T-helper 17 cell (primary cell): ENCODE measurements around the gene NECAP2. TPM values are rescaled to one million over a fixed set of nuclear protein-coding genes. Genes with fewer than 3 reads are reported as not detected.
A peak's percentile ranks its signal among the peaks of the same experiment; 100 is the strongest.
"Not testable (repeated sequence)": the region's sequence is repeated elsewhere in the genome, so short reads cannot be mapped to it uniquely, and the experiment has no call there.

Experiments
- ATAC-seq: fragments of 150-1000 bp; cut with Tn5 transposase; 2 replicates; pipeline ENCODE4 v1.10.0; 2021; ENCODE audit warnings: mild to moderate bottlenecking, moderate library complexity
- DNase-seq, 3 donors: peaks; one replicate each; pipeline versions ENCODE4 v3.0.0 to v3.0.0-alpha.2; 2020 to 2021
- H3K9me3 ChIP-seq: one replicate; pipeline ENCODE4 v1.7.0; 2013; ENCODE audit warnings: low read length, mild to moderate bottlenecking; ENCODE audit not compliant: control insufficient read depth, poor library complexity, severe bottlenecking
- H3K27ac Mint-ChIP-seq: one replicate; pipeline ENCODE4 v1.8.0; 2022; ENCODE audit warnings: mild to moderate bottlenecking, moderate library complexity, mixed read lengths
- H3K27me3 Mint-ChIP-seq: one replicate; pipeline ENCODE4 v1.8.0; 2022; ENCODE audit warnings: mixed read lengths
- H3K36me3 Mint-ChIP-seq: one replicate; pipeline ENCODE4 v1.8.0; 2022; ENCODE audit warnings: low read depth, mixed read lengths
- H3K4me1 Mint-ChIP-seq: one replicate; pipeline ENCODE4 v1.8.0; 2022; ENCODE audit warnings: mild to moderate bottlenecking, mixed read lengths
- H3K4me3 Mint-ChIP-seq: one replicate; pipeline ENCODE4 v1.8.0; 2022; ENCODE audit warnings: mild to moderate bottlenecking, moderate library complexity, mixed read lengths
- total RNA-seq, 4 donors: library from RNA in 2 of 4; stranded (reverse) in 2 of 4; gene quantifications; one replicate each; pipeline ENCODE4 v1.2.3 and lab custom pipeline; 2022 to 2026

The NECAP2 gene
- total RNA-seq, 2 donors from 2014 or later, result 107 to 108 TPM

DNA sequence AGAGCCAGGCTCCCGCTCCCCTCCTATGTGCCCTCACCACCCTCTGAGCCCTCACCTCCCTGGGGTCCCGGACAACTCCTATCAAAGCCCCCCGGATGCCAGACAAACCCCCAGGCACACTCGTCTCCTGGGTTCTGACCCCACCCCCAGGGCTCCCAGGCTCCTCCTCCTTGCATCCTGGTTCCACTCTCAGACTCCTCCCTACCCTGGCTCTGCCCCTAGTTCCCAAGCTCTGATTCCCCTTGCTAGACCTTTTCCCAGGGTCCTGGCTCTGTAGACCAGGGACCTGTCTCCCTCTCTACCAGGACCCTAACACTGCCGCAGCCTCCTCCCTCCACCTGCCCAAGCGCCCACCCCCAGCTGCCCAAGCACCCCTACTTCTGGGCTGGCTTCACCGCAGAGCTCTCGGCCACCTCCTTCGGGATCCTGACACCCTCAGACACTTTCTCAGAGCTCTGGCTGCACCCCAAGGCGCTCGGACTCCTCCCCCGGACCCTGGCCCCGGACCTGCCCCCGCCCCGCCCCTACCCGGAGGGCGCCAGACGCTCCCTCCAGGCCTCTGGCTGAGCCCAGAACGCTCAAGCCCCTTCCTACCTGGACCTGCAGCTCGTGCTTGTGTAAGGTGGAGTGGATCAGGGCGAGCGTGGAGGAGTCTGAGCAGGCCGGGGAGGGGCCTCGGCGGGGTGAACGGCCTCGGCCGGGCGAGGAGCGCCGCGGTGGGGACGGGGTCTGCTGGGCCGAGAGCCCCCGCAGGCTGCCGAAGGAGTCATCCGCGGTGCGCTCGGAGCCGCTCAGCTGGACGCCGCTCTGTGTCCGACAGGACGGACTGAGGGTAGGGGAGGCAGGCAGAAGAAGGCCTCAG is 43.3 kb downstream of the NECAP2 start:
- not testable (repeated sequence) for ATAC-seq, DNase-seq, H3K4me3 Mint-ChIP-seq, H3K27ac Mint-ChIP-seq, H3K4me1 Mint-ChIP-seq, H3K36me3 Mint-ChIP-seq, H3K27me3 Mint-ChIP-seq, H3K9me3 ChIP-seq

GRCh38 chr1:16484501-16484835 is 43.9 kb downstream of the NECAP2 start:
- Mint-ChIP-seq H3K36me3 (peaks cover 5% of the 10 kb centered on the region), H3K4me3 (no peak overlapping the region), H3K27me3 (no peaks in the 10 kb centered on the region), H3K4me1 (peaks cover 4% of the 10 kb centered on the region), H3K27ac (no peak overlapping the region)
- no peak for DNase-seq
- no peaks in the 10 kb centered on the region for H3K9me3 ChIP-seq
- ATAC-seq, result no peak

GRCh38 chr1:16484931-16485330 is 44.4 kb downstream of the NECAP2 start:
- DNase-seq, result no peak
- Mint-ChIP-seq H3K27ac (no peak overlapping the region), H3K27me3 (no peaks in the 10 kb centered on the region), H3K36me3 (peaks cover 5% of the 10 kb centered on the region), H3K4me3 (no peak overlapping the region), H3K4me1 (peaks cover 4% of the 10 kb centered on the region)
- no peak for ATAC-seq
- H3K9me3 ChIP-seq, result no peaks in the 10 kb centered on the region

GRCh38 chr1:16486316-16486715 is 45.8 kb downstream of the NECAP2 start:
- H3K4me3 Mint-ChIP-seq, H3K36me3 Mint-ChIP-seq, H3K4me1 Mint-ChIP-seq, DNase-seq, H3K27ac Mint-ChIP-seq, H3K9me3 ChIP-seq, H3K27me3 Mint-ChIP-seq, ATAC-seq: not testable (repeated sequence)

- H3K4me1 Mint-ChIP-seq, H3K4me3 Mint-ChIP-seq, H3K36me3 Mint-ChIP-seq, H3K27ac Mint-ChIP-seq, H3K27me3 Mint-ChIP-seq, DNase-seq, H3K9me3 ChIP-seq, ATAC-seq: not testable (repeated sequence)
These were observed 46.5 kb downstream of the NECAP2 start for GRCh38 chr1:16487011-16487410.

DNA sequence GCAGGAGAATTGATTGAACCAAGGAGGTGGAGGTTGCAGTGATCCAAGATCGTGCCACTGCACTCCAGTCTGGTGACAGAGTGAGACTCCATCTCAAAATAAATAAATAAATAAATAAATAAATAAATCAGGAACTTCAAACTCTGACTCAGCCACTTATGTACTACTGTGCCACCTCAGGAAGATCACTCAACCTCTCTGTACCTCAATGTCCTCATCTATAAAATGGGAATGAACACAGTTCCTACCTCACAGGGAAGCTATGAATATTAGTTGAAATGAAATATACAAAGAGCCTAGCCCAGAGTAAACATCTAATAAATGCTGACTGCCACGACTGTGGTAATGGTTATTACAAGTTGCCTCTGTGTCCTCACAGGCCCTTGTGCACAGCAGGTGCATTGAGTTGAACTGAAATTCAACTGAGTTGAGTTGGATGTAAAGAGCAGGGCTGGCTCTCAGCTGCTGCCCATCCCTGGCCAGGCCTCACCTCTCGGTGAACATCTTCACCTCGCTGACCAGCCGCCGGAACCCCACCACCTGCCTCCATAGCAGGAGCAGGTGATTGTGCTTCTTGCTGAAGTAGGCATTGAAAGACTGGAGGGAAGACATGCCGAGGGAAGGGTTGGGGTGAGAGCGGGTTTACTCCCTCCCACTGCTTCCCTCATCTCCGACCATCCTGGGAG is 48.8 kb downstream of the NECAP2 start:
- not testable (repeated sequence) for H3K27ac Mint-ChIP-seq, H3K27me3 Mint-ChIP-seq, H3K4me1 Mint-ChIP-seq, H3K9me3 ChIP-seq, DNase-seq, ATAC-seq, H3K36me3 Mint-ChIP-seq, H3K4me3 Mint-ChIP-seq

GRCh38 chr1:16491056-16491675 is 50.6 kb downstream of the NECAP2 start:
- H3K9me3 ChIP-seq, result no peaks in the 10 kb centered on the region
- H3K27me3 Mint-ChIP-seq, result no peaks in the 10 kb centered on the region
- DNase-seq, result no peak
- ATAC-seq, result no peak
- peaks cover 10% of the 10 kb centered on the region for H3K4me1 Mint-ChIP-seq
- no peak overlapping the region for H3K27ac Mint-ChIP-seq
- peaks cover 3% of the 10 kb centered on the region for H3K36me3 Mint-ChIP-seq
- H3K4me3 Mint-ChIP-seq, result no peak overlapping the region

- not testable (repeated sequence) for H3K27ac Mint-ChIP-seq, H3K9me3 ChIP-seq, DNase-seq, H3K27me3 Mint-ChIP-seq, H3K36me3 Mint-ChIP-seq, H3K4me3 Mint-ChIP-seq, ATAC-seq
- H3K4me1 Mint-ChIP-seq, result peaks cover 16% of the 10 kb centered on the region
These were observed 52.4 kb downstream of the NECAP2 start for GRCh38 chr1:16492937-16493336.

DNA sequence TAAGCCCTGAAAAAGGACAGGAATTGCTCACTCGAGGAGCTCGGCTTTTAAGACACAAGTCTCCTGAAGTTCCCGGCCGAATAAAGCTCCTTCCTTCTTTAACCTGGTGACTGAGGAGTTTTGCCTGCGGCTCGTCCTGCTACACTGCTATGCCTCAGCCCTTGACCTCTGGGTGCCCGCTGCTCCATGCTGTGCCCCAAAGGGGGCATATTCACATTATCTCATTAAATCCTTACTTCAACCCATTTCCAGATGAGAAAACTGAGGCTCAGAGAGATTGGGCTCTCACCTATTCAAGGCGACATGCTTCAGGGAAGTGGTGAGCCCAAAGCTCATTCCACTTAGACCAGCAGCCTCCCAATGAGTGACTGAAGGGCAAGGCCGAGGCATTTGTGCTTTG is 53.2 kb downstream of the NECAP2 start:
- H3K4me3 Mint-ChIP-seq, H3K9me3 ChIP-seq, DNase-seq, H3K27ac Mint-ChIP-seq, H3K27me3 Mint-ChIP-seq, H3K36me3 Mint-ChIP-seq, ATAC-seq: not testable (repeated sequence)
- H3K4me1 Mint-ChIP-seq, result peaks cover 20% of the 10 kb centered on the region

- ATAC-seq, H3K9me3 ChIP-seq, H3K36me3 Mint-ChIP-seq, DNase-seq, H3K27me3 Mint-ChIP-seq: not testable (repeated sequence)
- Mint-ChIP-seq H3K27ac (peak overlapping the region; percentile 49), H3K4me1 (peaks cover 22% of the 10 kb centered on the region), H3K4me3 (peak overlapping the region; percentile 92)
These were observed 57.0 kb downstream of the NECAP2 start for GRCh38 chr1:16497474-16497904.

GRCh38 chr1:16498047-16498446 is 57.5 kb downstream of the NECAP2 start:
- Mint-ChIP-seq H3K4me1 (peaks cover 20% of the 10 kb centered on the region), H3K27ac (peak overlapping the region; percentile 49), H3K4me3 (peak overlapping the region; percentile 92)
- H3K9me3 ChIP-seq, H3K27me3 Mint-ChIP-seq, DNase-seq, ATAC-seq, H3K36me3 Mint-ChIP-seq: not testable (repeated sequence)

DNA sequence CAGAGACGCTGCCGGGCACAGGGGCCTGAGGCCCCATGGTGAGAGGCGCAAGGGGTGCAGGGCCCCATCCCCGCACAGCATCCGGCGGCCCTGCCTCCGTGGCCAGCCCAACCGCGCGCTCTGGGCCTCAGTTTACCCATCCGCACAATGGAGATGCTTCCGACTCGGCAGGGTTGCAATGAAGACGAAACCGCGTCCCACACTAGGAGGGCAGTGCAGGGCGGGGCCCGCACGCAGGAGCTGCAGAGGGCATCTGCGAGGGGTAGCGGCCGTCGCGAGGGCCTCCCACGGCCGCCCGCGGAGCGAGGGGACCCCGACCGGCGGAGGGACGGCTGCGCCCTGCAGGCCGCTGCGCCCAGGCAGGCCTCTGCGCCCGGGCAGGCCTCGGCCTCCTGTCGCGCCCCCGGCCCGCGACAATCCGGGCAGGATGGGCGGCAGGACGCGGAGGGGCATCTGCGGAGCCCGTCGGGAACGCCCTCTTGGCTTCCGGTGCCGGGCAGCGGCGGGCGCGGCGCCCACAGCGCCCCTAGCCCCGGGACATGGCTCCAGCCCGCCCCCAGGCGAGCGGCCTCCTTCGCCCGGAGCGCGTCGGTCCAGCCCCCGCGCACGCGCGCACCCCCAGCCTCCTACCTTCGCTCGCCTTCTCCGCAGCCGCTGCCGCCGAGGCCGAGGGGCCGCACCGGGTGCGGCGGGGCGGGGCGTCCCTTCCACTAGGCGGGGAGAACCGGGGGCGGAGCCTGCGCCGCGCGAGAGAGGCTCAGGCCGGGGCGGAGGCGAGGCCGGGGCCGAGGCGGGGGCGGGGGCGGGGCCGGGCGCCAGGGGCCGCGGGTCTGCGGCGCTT is 58.3 kb downstream of the NECAP2 start:
- no peaks in the 10 kb centered on the region for H3K36me3 Mint-ChIP-seq
- no peaks in the 10 kb centered on the region for H3K9me3 ChIP-seq
- peaks cover 4% of the 10 kb centered on the region for H3K27me3 Mint-ChIP-seq
- ATAC-seq, result peak; percentile 96
- peak overlapping the region; percentile 92 for H3K4me3 Mint-ChIP-seq
- peak; percentile 76 to 86 (median 85) for DNase-seq
- H3K27ac Mint-ChIP-seq, result peak overlapping the region; percentile 49
- H3K4me1 Mint-ChIP-seq, result peaks cover 18% of the 10 kb centered on the region

GRCh38 chr1:16500466-16500865 is 59.9 kb downstream of the NECAP2 start:
- Mint-ChIP-seq H3K4me3 (peak overlapping the region; percentile 92), H3K27ac (peak overlapping the region; percentile 83), H3K4me1 (peaks cover 17% of the 10 kb centered on the region)
- ATAC-seq, H3K9me3 ChIP-seq, DNase-seq, H3K27me3 Mint-ChIP-seq, H3K36me3 Mint-ChIP-seq: not testable (repeated sequence)
